RCC 7860 (cell line): Measurements from ENCODE around the gene TULP3.
"Not testable (repeated sequence)": the region's sequence is repeated elsewhere in the genome, so short reads cannot be mapped to it uniquely, and the experiment has no call there.

ENCODE experiments used
- DNase-seq: peaks from one replicate; pipeline ENCODE4 v3.0.0-alpha.2; 2015; ENCODE audit warnings: low spot score
- FAIRE-seq: peaks from 2 replicates; lab custom pipeline; 2012; peaks lifted over from hg19 to GRCh38; lab: Jason Lieb, UNC

Gene TULP3

GRCh38 chr12:2890388-2891239 lies at the start of gene TULP3:
TSS of gene TULP3 (plus strand) at chr12:2890891. CDS start at chr12:2890948, 57 bp downstream.
- DNase-seq (peak; percentile 94), FAIRE-seq (peak; percentile 79)

GRCh38 chr12:2841056-2841650 lies 49.5 kb upstream of the TULP3 start:
- DNase-seq (no peak), FAIRE-seq (no peak)

- FAIRE-seq (no peak), DNase-seq (no peak)
Measured at GRCh38 chr12:2842948-2843347, 47.7 kb upstream of the TULP3 start.

GRCh38 chr12:2844786-2845185 lies 45.9 kb upstream of the TULP3 start:
- DNase-seq (no peak), FAIRE-seq (no peak)

GRCh38 chr12:2845280-2845679 lies 45.4 kb upstream of the TULP3 start:
- FAIRE-seq: no peak

GRCh38 chr12:2851931-2852330 lies 38.8 kb upstream of the TULP3 start:
- FAIRE-seq: no peak

More at GRCh38 chr12:2845280-2845679, 45.4 kb upstream of the TULP3 start:
- no peak for DNase-seq

GRCh38 chr12:2853626-2854025 lies 37.1 kb upstream of the TULP3 start:
- DNase-seq: peak; percentile 20
- FAIRE-seq: no peak

More at GRCh38 chr12:2851931-2852330, 38.8 kb upstream of the TULP3 start:
- DNase-seq: no peak

- DNase-seq (no peak), FAIRE-seq (no peak)
Measured at GRCh38 chr12:2854669-2855453, 35.8 kb upstream of the TULP3 start.

- DNase-seq (no peak), FAIRE-seq (no peak)
Measured at GRCh38 chr12:2855546-2855945, 35.1 kb upstream of the TULP3 start.

- DNase-seq: no peak
Measured at GRCh38 chr12:2856051-2856450, 34.6 kb upstream of the TULP3 start.

GRCh38 chr12:2857021-2857431 lies 33.7 kb upstream of the TULP3 start, which contains the start of gene TEX52:
TSS of gene TEX52 (minus strand) at chr12:2857039. CDS start at chr12:2857026, 13 bp downstream.
- DNase-seq (peak; percentile 4), FAIRE-seq (no peak)

More at GRCh38 chr12:2856051-2856450, 34.6 kb upstream of the TULP3 start:
- no peak for FAIRE-seq

- FAIRE-seq (no peak), DNase-seq (no peak)
Measured at GRCh38 chr12:2857576-2857975, 33.1 kb upstream of the TULP3 start.

- FAIRE-seq (no peak), DNase-seq (no peak)
Measured at GRCh38 chr12:2858334-2858733, 32.4 kb upstream of the TULP3 start.

GRCh38 chr12:2858944-2859421 lies 31.7 kb upstream of the TULP3 start:
- no peak for FAIRE-seq
- DNase-seq: no peak

- FAIRE-seq (no peak), DNase-seq (no peak)
Measured at GRCh38 chr12:2860170-2860569, 30.5 kb upstream of the TULP3 start.

- FAIRE-seq (no peak), DNase-seq (no peak)
Measured at GRCh38 chr12:2862876-2863275, 27.8 kb upstream of the TULP3 start.

GRCh38 chr12:2863402-2863801 lies 27.3 kb upstream of the TULP3 start:
- not testable (repeated sequence) for FAIRE-seq, DNase-seq

GRCh38 chr12:2864198-2864597 lies 26.5 kb upstream of the TULP3 start:
- FAIRE-seq (no peak), DNase-seq (no peak)

- not testable (repeated sequence) for FAIRE-seq, DNase-seq
Measured at GRCh38 chr12:2868986-2869632, 21.6 kb upstream of the TULP3 start.

GRCh38 chr12:2876431-2877046 lies 14.2 kb upstream of the TULP3 start:
- FAIRE-seq: no peak
- DNase-seq: peak; percentile 33
